Duodenal mucosa (tissue), 2 donors: Measurements from ENCODE around the gene CLPX.

Experiments used
- H3K27ac ChIP-seq: one replicate; pipeline ENCODE4 v1.7.0; 2013; ENCODE audit warnings: low read depth, low read length
- H3K27me3 ChIP-seq, 2 donors: one replicate each; pipeline ENCODE4 v1.7.0; 2013; ENCODE audit warnings: low read length in 2 of 2, control low read depth in 1 of 2; ENCODE audit not compliant: insufficient read depth in 2 of 2, control insufficient read depth in 1 of 2
- H3K36me3 ChIP-seq, 2 donors: one replicate each; pipeline ENCODE4 v1.7.0; 2013; ENCODE audit warnings: low read length in 2 of 2, control low read depth in 1 of 2; ENCODE audit not compliant: insufficient read depth in 2 of 2, control insufficient read depth in 1 of 2
- H3K4me1 ChIP-seq, 2 donors: one replicate each; pipeline ENCODE4 v1.7.0; 2013; ENCODE audit warnings: low read length in 2 of 2, control low read depth in 1 of 2; ENCODE audit not compliant: insufficient read depth in 2 of 2, control insufficient read depth in 1 of 2
- H3K4me3 ChIP-seq, 2 donors: one replicate each; pipeline ENCODE4 v1.7.0; 2013; ENCODE audit warnings: low read length in 2 of 2, low read depth in 1 of 2
- H3K9ac ChIP-seq, 2 donors: one replicate each; pipeline ENCODE4 v1.7.0; 2013; ENCODE audit warnings: low read length in 2 of 2, low read depth in 1 of 2
- H3K9me3 ChIP-seq, 2 donors: one replicate each; pipeline ENCODE4 v1.7.0; 2013; ENCODE audit warnings: low read length in 2 of 2, control low read depth in 1 of 2; ENCODE audit not compliant: control insufficient read depth in 1 of 2

The CLPX gene

GRCh38 chr15:65175511-65175910 lies 9.6 kb downstream of the CLPX start:
- no peaks in the 10 kb centered on the region for H3K27me3 ChIP-seq
- H3K36me3 ChIP-seq: peaks cover 14 to 52% of the 10 kb centered on the region in 2 donors
- H3K4me1 ChIP-seq: peaks cover 0 to 4% of the 10 kb centered on the region in 2 donors
- no peaks in the 10 kb centered on the region for H3K9me3 ChIP-seq
- H3K27ac ChIP-seq: no peak overlapping the region
- H3K9ac ChIP-seq: no peak overlapping the region
- no peak overlapping the region for H3K4me3 ChIP-seq

GRCh38 chr15:65174509-65174908 lies 10.6 kb downstream of the CLPX start:
- Histone ChIP-seq H3K4me3 (no peak overlapping the region), H3K4me1 (peaks cover 0 to 4% of the 10 kb centered on the region in 2 donors), H3K9ac (no peak overlapping the region), H3K27me3 (no peaks in the 10 kb centered on the region), H3K27ac (no peak overlapping the region), H3K36me3 (peaks cover 14 to 52% of the 10 kb centered on the region in 2 donors), H3K9me3 (no peaks in the 10 kb centered on the region)

- H3K36me3 ChIP-seq: peaks cover 14 to 33% of the 10 kb centered on the region in 2 donors
- H3K4me3 ChIP-seq: no peak overlapping the region
- H3K27me3 ChIP-seq: no peaks in the 10 kb centered on the region
- no peaks in the 10 kb centered on the region for H3K4me1 ChIP-seq
- no peak overlapping the region for H3K9ac ChIP-seq
- H3K9me3 ChIP-seq: no peaks in the 10 kb centered on the region
- H3K27ac ChIP-seq: no peak overlapping the region
Observed at GRCh38 chr15:65172531-65172930, 12.6 kb downstream of the CLPX start.

GRCh38 chr15:65171428-65171827 lies 13.7 kb downstream of the CLPX start:
- H3K9ac ChIP-seq: no peak overlapping the region
- H3K36me3 ChIP-seq: peaks cover 14 to 30% of the 10 kb centered on the region in 2 donors
- no peaks in the 10 kb centered on the region for H3K4me1 ChIP-seq
- no peak overlapping the region for H3K4me3 ChIP-seq
- no peaks in the 10 kb centered on the region for H3K9me3 ChIP-seq
- no peaks in the 10 kb centered on the region for H3K27me3 ChIP-seq
- H3K27ac ChIP-seq: no peak overlapping the region

- Histone ChIP-seq H3K36me3 (peaks cover 12 to 41% of the 10 kb centered on the region in 2 donors), H3K27me3 (no peaks in the 10 kb centered on the region), H3K9me3 (no peaks in the 10 kb centered on the region), H3K27ac (no peak overlapping the region), H3K9ac (no peak overlapping the region), H3K4me3 (no peak overlapping the region), H3K4me1 (no peaks in the 10 kb centered on the region)
Observed at GRCh38 chr15:65165875-65166274, 19.3 kb downstream of the CLPX start.

GRCh38 chr15:65164139-65164538 lies 21.0 kb downstream of the CLPX start:
- Histone ChIP-seq H3K9me3 (no peaks in the 10 kb centered on the region), H3K4me3 (no peak overlapping the region), H3K9ac (no peak overlapping the region), H3K27ac (no peak overlapping the region), H3K27me3 (no peaks in the 10 kb centered on the region), H3K36me3 (peaks cover 15 to 43% of the 10 kb centered on the region in 2 donors), H3K4me1 (no peaks in the 10 kb centered on the region)

- Histone ChIP-seq H3K27me3 (no peaks in the 10 kb centered on the region), H3K4me3 (no peak overlapping the region), H3K27ac (no peak overlapping the region), H3K4me1 (no peaks in the 10 kb centered on the region), H3K36me3 (peaks cover 15 to 53% of the 10 kb centered on the region in 2 donors), H3K9ac (no peak overlapping the region), H3K9me3 (no peaks in the 10 kb centered on the region)
Observed at GRCh38 chr15:65163041-65163440, 22.1 kb downstream of the CLPX start.

GRCh38 chr15:65156692-65157091 lies 28.4 kb downstream of the CLPX start:
- peaks cover 32 to 73% of the 10 kb centered on the region in 2 donors for H3K36me3 ChIP-seq
- no peak overlapping the region for H3K27ac ChIP-seq
- H3K4me3 ChIP-seq: no peak overlapping the region
- H3K4me1 ChIP-seq: no peaks in the 10 kb centered on the region
- no peaks in the 10 kb centered on the region for H3K9me3 ChIP-seq
- H3K27me3 ChIP-seq: no peaks in the 10 kb centered on the region
- no peak overlapping the region for H3K9ac ChIP-seq

GRCh38 chr15:65154720-65155119 lies 30.4 kb downstream of the CLPX start:
- Histone ChIP-seq H3K27ac (no peak overlapping the region), H3K27me3 (no peaks in the 10 kb centered on the region), H3K4me3 (no peak overlapping the region), H3K9me3 (no peaks in the 10 kb centered on the region), H3K9ac (no peak overlapping the region), H3K4me1 (no peaks in the 10 kb centered on the region), H3K36me3 (peaks cover 34 to 78% of the 10 kb centered on the region in 2 donors)

- no peak overlapping the region for H3K9ac ChIP-seq
- H3K4me1 ChIP-seq: no peaks in the 10 kb centered on the region
- peaks cover 18 to 39% of the 10 kb centered on the region in 2 donors for H3K36me3 ChIP-seq
- H3K9me3 ChIP-seq: no peaks in the 10 kb centered on the region
- no peak overlapping the region for H3K4me3 ChIP-seq
- no peaks in the 10 kb centered on the region for H3K27me3 ChIP-seq
- no peak overlapping the region for H3K27ac ChIP-seq
Observed at GRCh38 chr15:65147902-65148301, 37.2 kb downstream of the CLPX start.

GRCh38 chr15:65146438-65146837 lies 38.7 kb downstream of the CLPX start:
- H3K27me3 ChIP-seq: no peaks in the 10 kb centered on the region
- no peak overlapping the region for H3K27ac ChIP-seq
- no peak overlapping the region for H3K4me3 ChIP-seq
- H3K36me3 ChIP-seq: peaks cover 18 to 30% of the 10 kb centered on the region in 2 donors
- H3K9me3 ChIP-seq: no peaks in the 10 kb centered on the region
- H3K4me1 ChIP-seq: no peaks in the 10 kb centered on the region
- H3K9ac ChIP-seq: no peak overlapping the region
